SKM-1 treated with dmso at 0.1 percent for 144 hours (cell line): Measurements from ENCODE around the gene ZFYVE28.

Source experiments
- DNase-seq: peaks from one replicate; lab custom pipeline; 2025; ENCODE audit not compliant: unreplicated experiment; lab: John Stamatoyannopoulos, UW

The ZFYVE28 gene

GRCh38 chr4:2334826-2335728 is 83.4 kb downstream of the ZFYVE28 start:
- DNase-seq, result no peak

GRCh38 chr4:2333916-2334644 is 84.4 kb downstream of the ZFYVE28 start:
- no peak for DNase-seq

GRCh38 chr4:2333356-2333841 is 85.0 kb downstream of the ZFYVE28 start:
- no peak for DNase-seq

DNA sequence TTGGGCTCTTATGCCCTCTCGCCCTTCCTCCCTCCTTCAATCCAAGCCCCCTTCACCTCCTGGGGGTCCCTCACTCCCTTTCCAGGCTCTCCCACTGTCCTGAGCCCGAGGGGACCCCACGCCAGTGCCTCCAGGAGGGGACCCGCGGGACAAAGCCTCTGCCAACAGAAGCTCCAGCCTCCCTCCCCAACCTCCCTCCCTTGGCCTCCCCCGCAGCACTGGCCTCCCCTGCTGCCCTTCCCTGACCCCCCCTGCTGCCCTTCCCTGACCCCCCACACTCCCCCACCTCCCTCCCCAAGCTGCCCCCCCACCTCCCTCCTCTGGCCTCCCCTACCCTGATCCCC is 85.5 kb downstream of the ZFYVE28 start:
- no peak for DNase-seq

DNA sequence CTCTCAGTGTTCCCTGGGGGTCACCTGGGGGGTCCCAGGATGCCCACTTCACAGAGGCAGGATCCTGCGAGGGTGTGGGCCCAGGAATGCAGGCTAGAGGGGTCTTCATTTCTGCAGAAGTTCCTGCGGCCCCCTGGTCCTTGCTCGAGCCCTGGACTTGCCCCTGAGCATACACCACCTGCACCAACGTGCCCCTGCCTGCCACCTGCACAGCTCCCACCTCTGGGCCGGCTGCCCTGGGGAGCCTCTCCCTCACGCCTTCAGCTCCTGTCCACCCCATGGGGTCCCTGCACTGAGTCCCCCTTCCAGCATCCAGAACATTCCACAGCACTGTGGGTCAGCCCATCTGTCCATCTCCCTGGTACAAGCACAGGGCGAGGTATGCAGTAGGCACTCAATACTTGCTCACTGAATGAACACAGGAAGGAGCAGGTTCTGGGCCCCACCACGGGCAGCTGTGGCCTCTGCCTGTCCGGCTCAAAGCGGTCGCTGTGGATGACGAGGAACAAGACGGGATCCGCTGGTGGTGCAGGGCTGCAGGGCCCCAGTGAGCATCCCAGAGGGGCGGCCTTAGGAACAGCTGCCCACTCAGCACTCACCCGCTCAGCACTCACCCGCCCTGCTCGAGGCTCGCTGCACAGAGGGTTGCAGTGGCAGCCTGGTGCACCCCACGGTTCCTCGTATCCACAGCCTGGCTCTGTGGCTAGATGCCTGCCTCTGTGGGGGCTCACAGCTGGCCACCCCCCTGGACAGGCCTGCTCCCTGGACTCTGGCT is 86.1 kb downstream of the ZFYVE28 start:
- DNase-seq, result no peak

DNA sequence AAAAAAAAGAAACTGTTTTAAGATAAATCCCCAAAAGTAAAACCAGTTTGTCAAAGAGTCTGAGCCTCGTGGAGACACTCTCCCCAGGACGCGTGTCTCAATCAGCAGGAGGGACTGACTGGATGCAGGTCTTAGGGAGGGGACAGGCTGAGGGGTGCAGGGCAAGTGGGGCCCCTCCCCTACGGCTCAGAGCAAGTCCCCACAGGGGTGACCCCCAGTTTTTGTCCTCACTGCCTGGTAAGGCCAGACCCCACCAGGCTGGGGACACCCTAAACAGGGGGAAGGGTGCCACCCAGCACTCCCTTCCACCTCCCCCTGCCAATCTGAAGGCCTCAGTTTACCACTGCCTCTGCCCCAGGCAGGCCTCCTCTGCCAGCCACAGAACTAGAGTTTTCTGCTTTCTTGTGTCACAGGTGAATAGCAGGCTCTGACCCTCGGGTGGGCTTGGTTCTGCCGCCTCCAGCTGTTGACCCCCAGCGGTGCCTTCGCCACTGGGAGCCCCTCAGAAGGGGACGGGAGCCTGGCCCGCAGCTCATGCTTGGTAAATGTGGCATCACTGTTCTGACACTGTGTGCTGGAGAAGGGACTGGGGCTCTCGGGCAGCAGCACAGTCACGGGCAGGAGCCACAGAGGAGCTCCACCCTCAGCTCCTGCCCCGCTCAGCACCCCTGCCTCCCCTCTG is 86.8 kb downstream of the ZFYVE28 start:
- no peak for DNase-seq

GRCh38 chr4:2331043-2331420 is 87.4 kb downstream of the ZFYVE28 start:
- no peak for DNase-seq

DNA sequence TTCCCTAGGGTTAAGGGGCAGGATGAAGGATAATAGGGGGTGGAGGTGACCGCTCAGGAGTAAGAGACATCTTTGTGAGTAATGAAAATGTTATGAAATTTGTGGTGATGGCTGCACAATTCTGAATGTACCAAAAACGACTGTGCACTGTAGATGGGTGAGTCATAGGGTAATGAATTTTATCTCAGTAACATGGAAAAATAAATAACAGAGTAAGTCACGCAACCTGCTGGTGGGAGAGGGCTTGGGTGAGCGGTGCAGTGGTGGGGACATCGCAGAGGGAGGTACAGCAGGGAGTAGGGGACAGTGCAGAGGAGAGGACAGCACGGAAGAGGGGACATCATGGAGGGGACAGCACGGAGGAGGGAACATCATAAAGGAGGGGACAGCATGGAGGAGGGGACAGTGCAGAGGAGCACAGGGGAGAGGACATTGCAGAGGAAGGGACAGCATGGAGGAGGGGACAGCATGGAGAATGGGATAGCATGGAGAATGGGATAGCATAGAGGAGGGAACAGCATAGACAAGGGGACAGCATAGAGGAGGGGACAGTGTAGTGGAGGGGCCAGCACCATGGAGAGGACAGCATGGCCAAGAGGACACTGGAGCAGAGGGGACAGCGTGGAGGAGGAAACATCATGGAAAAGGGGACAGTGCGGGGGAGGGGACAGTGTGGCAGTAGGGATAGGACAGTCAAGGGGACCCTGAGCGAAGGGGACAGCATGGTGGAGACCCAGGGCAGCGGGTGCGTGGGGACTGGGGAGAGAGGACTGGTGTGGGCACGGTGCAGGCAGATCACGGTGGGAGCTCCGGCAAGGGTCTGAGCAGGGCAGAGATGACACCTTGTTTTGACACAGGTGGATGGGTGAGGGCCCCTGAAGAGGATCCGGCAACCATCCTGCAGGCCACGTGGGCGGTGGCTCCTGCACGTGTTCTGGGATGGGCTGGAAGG is 88.1 kb downstream of the ZFYVE28 start:
- DNase-seq, result no peak

- DNase-seq, result no peak
These were observed 90.9 kb downstream of the ZFYVE28 start for GRCh38 chr4:2327579-2327978.

DNA sequence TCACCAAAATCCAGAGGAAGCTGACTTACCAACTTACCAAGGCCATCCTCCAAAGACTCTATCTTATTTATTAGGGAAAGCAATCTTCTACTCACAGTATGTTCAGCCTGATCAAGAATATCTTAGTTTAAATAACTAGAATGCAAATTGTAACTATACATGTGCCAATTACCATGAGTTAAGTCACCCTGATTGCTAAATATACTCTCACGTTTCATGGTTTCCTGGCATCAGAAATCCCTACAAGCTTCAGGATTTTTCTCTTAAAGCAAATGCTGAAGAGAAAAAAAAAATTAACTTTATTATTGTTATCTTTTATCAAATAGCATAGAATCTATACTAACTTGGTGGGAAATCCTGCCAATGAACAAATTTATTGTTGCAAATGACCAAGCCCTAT is 93.6 kb downstream of the ZFYVE28 start:
- no peak for DNase-seq

- no peak for DNase-seq
These were observed 95.6 kb downstream of the ZFYVE28 start for GRCh38 chr4:2322841-2323240.

GRCh38 chr4:2322227-2322626 is 96.2 kb downstream of the ZFYVE28 start:
- no peak for DNase-seq

DNA sequence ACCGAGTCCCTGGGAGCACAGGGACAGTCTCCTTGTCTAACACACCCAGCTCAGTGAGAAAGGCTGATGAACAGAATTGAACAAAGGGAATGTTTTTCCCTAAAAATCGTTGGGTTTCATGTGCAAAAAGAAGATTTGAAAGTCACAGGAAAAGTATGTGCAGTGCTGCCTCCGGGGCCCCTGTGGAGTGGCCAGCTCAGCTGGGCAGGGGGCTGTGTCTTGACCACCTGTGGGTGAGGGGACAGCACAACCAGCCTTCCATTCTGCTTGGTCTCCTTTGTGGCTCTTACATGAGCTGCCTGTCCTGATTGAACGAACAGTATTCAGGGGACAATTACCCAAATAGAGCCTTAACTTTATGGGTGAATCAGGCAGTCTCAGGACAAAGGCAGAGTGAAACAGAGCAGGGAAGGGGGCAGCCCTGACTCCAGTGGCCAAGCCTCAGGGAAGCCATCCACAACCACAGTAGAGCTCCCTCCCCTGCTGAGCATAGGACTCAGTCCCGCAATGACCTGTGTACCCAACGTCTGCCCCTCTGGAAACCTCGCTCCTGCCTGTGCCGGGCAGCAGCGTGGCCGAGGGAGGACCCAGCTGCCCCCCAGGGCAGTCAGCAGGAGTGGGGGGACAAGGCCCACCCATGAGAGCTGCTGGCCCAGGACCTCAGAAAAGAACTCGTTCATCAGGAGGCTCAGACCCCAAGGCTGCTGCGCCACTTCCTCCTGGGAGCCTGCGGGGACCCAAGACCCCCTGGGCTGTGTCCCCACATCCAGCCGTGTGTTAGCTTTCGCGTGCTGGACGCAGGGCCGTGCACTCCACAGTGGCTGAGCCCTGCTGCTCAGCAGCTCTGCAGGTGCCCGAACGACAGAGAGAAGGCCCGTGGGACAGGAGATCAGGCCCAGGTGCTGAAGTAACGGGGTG is 96.9 kb downstream of the ZFYVE28 start:
- no peak for DNase-seq

DNA sequence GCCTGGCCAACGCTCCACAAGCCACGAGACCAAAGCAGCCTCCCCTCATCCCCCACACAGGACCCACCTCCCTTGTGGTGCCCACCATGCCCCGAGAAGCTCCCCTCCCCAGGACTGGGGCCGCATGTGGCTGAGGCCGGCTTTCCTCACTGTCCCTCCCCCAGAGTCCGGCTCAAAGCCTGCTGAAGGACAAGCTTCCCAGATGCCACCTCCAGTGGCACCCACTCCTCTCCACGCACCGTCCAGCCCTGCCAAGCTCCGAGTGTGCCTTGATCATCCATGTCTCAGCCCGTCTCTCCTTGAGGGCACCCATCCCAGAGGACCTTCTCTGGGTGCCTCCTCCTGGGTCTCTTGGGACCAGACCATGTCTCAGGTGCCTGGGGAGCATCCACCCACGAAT is 97.7 kb downstream of the ZFYVE28 start:
- no peak for DNase-seq

GRCh38 chr4:2320152-2320551 is 98.3 kb downstream of the ZFYVE28 start:
- DNase-seq, result no peak

- no peak for DNase-seq
These were observed 99.6 kb downstream of the ZFYVE28 start for GRCh38 chr4:2318885-2319284.

- DNase-seq, result no peak
These were observed 100.0 kb downstream of the ZFYVE28 start for GRCh38 chr4:2318476-2318875.

DNA sequence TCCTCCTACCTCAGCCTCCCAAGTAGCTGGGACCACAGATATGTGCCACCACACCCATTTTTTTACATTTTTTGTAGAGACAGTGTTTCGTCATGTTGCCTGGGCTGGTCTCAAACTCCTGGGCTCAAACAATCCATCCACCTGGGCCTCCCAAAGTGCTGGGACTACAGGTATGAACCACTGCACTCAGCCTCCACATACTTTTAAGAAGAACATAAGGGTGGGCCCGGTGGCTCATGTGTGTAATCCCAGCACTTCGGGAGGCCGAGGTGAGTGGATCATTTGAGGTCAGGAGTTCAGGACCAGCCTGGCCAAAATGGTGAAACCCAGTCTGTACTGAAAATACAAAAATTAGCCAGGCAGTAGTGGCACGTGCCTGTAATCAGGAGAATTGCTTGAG is 105.1 kb downstream of the ZFYVE28 start:
- no peak for DNase-seq
